Cardiac fibroblast (primary cell): Measurements from ENCODE around the gene FKBP7.

Experiments
- DNase-seq, 2 donors: peaks; one replicate each; pipeline versions ENCODE4 v3.0.0 to v3.0.0-alpha.2; 2010; ENCODE audit warnings: low read depth in 2 of 2
- H3K4me3 ChIP-seq, 2 donors: replicated peaks in 1 of 2; 1 replicate in 1 of 2; 2 replicates in 1 of 2; pipeline ENCODE4 v1.5.1; 2011; ENCODE audit warnings: low read depth in 2 of 2, low read length in 2 of 2, mild to moderate bottlenecking in 2 of 2, moderate library complexity in 1 of 2
- TF ChIP-seq, protein P1 (sequence below): IDR thresholded peaks from one replicate; pipeline ENCODE4 v1.5.1; 2011; ENCODE audit warnings: low read depth, mild to moderate bottlenecking, low read length, inconsistent platforms

Gene FKBP7

GRCh38 chr2:178508646-178509045, 30.2 kb upstream of the FKBP7 start:
- DNase-seq: no peak
- no peak overlapping the region for H3K4me3 ChIP-seq
- TF ChIP-seq, protein P1, sequence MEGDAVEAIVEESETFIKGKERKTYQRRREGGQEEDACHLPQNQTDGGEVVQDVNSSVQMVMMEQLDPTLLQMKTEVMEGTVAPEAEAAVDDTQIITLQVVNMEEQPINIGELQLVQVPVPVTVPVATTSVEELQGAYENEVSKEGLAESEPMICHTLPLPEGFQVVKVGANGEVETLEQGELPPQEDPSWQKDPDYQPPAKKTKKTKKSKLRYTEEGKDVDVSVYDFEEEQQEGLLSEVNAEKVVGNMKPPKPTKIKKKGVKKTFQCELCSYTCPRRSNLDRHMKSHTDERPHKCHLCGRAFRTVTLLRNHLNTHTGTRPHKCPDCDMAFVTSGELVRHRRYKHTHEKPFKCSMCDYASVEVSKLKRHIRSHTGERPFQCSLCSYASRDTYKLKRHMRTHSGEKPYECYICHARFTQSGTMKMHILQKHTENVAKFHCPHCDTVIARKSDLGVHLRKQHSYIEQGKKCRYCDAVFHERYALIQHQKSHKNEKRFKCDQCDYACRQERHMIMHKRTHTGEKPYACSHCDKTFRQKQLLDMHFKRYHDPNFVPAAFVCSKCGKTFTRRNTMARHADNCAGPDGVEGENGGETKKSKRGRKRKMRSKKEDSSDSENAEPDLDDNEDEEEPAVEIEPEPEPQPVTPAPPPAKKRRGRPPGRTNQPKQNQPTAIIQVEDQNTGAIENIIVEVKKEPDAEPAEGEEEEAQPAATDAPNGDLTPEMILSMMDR: no peak

DNA sequence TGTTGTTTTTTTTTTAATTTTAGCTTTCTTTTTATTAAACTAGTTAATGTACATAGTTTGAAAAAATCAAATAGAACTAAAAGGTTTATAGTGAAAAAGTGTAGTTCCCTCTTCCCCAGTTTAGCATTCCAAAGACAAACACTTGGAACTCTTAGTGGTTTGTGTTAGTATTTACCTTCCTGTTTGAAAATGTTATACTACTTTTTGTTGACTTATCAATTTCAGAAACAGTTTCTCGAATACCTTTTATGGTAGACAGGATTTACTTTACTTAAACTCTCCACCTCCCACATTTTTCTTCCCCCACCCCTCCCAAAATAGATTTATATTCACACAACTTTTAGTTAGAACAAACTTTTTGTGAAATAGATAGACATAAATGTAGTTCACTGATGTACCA, 28.5 kb upstream of the FKBP7 start:
- H3K4me3 ChIP-seq: no peak overlapping the region
- no peak for DNase-seq
- TF ChIP-seq, protein P1: no peak

DNA sequence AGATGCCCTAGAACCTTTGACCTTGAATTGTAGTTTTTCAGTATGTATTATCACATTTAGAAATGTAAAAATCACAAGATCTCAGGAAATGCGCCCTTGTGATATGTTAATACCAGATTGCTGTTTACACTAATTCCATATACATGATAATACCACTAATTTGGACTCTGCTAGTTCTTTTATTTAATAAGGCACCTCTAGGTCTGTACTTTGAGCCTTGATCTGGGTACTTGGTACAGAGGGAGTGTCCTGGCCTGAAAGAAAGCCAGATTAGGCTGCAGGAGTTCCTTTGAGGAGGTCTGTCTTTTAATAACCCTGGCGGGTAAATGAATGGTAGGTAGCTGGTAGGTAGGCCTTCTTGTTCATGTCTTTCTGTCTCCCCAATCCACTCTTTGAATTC, 28.1 kb upstream of the FKBP7 start:
- TF ChIP-seq, protein P1: no peak
- no peak for DNase-seq
- H3K4me3 ChIP-seq: no peak overlapping the region

GRCh38 chr2:178506101-178506500, 27.7 kb upstream of the FKBP7 start:
- no peak overlapping the region for H3K4me3 ChIP-seq
- TF ChIP-seq, protein P1: no peak
- no peak for DNase-seq

GRCh38 chr2:178502751-178503150, 24.4 kb upstream of the FKBP7 start:
- TF ChIP-seq, protein P1: no peak
- no peak overlapping the region for H3K4me3 ChIP-seq
- DNase-seq: no peak

DNA sequence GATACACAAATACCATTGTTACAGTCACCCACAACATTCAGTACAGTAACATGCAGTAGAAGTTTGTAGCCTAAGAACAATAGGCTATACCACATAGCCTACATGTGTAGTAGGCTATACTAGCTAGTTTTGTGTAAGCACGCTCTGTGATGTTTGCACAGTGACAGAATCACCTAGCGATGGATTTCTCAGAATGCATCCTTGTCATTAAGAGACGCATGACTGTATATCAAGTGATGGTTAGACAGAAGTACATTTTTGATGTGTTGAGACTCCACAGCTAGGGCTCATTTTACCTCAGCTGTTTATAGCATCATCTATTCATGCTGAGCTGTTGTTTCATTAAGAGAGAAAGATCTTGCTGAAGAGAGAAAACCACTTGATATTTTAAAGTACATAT, 21.2 kb upstream of the FKBP7 start:
- no peak overlapping the region for H3K4me3 ChIP-seq
- TF ChIP-seq, protein P1: no peak
- no peak for DNase-seq

DNA sequence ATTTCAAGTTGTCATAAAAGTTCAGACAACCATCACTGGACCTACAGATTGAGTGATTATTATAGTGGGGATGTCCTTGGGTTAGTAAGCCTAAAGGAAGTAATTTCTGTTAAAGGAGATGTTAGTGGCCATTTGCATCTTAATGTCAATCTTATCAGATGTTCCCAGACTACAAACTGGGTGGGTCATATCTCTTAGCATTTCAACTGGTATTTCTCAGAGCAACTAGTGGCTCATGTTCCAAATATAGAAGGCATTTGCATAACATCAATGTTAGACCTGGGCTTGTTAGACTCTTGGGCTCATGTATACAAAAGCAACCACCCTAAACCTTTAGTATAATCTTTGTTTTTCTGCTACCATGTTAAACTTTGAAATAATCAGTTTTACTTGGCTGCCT, 19.7 kb upstream of the FKBP7 start:
- DNase-seq: no peak
- no peak overlapping the region for H3K4me3 ChIP-seq
- TF ChIP-seq, protein P1: no peak
